HFF-Myc (cell line): ENCODE data around the gene SMOC2.

Source experiments
- DNase-seq: peaks from one replicate; pipeline ENCODE4 v3.0.0-alpha.2; 2011; ENCODE audit warnings: low read depth; ENCODE audit errors: extremely low read depth
- H3K4me3 ChIP-seq: replicated peaks from 2 replicates; pipeline ENCODE4 v1.5.1; 2011; ENCODE audit warnings: low read depth, mild to moderate bottlenecking, control low read depth, low read length
- TF ChIP-seq, protein P1 (sequence below): IDR thresholded peaks from 2 replicates; pipeline ENCODE4 v1.5.1; 2012; ENCODE audit warnings: mild to moderate bottlenecking, low read depth, low read length, control low read depth; ENCODE audit errors: missing control alignments

Gene SMOC2

DNA sequence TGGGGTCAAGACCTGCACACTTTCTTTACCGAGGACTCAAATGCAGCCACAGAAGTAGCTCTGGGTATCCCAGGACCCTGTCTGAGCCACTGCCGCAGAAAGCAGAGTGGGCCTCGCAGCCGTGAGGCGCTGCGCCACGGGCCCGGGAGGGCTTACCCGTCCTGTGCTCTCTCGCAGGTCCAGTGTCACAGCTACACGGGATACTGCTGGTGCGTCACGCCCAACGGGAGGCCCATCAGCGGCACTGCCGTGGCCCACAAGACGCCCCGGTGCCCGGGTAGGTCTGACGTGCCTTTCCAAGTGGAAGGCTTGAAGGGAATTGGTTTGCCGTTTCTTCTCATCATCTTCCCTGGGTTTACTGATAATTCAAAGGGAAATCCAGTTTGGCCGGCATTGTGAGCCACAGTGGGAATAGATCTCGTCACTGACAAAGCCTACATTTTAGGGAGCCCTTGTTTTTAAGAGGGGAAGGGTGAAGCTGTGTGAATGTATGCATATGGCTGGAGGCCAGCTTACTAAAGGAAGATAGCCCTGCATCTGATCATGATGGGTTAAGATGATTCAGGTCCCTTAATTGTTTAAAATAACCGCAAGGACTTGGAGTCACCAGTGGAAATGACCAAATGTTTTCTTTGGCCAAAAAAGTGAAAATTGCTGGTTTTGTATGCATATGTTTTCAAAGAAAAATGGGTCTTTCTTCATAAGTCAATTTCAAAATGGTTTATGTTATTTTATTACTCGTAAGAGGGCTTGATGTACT is 86.6 kb downstream of the SMOC2 start:
- H3K4me3 ChIP-seq = no peak overlapping the region
- TF ChIP-seq, protein P1, sequence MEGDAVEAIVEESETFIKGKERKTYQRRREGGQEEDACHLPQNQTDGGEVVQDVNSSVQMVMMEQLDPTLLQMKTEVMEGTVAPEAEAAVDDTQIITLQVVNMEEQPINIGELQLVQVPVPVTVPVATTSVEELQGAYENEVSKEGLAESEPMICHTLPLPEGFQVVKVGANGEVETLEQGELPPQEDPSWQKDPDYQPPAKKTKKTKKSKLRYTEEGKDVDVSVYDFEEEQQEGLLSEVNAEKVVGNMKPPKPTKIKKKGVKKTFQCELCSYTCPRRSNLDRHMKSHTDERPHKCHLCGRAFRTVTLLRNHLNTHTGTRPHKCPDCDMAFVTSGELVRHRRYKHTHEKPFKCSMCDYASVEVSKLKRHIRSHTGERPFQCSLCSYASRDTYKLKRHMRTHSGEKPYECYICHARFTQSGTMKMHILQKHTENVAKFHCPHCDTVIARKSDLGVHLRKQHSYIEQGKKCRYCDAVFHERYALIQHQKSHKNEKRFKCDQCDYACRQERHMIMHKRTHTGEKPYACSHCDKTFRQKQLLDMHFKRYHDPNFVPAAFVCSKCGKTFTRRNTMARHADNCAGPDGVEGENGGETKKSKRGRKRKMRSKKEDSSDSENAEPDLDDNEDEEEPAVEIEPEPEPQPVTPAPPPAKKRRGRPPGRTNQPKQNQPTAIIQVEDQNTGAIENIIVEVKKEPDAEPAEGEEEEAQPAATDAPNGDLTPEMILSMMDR = no peak
- no peak for DNase-seq

DNA sequence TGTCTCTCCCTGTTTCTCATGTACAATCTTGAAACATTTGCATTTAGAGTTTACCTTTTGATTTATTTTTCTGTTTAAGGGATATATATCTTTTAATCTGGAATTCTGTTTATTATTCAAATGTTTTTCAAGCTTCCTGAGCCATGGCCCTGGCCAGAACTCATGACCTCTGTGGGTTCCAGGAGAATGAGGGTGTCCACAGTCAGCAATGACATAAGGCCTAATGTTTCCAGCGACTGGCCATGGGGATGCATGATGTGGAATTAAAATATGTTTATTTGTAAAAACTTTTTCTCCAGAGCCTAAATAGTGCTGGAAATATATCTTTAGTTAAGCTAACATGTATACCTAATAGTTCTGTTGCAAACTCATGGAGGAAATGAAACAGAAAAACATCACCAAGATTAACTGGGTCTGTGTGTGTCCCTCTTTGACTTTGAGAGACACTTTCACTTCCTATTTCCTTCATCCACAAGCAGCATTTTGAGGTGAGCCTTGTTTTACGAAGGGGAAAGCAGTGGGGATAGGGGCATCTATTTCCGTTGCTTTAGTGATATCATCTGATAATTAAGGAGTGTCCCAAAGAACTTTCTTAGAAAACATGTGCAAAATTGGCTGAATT is 87.6 kb downstream of the SMOC2 start:
- TF ChIP-seq, protein P1 = no peak
- no peak overlapping the region for H3K4me3 ChIP-seq
- DNase-seq = no peak

DNA sequence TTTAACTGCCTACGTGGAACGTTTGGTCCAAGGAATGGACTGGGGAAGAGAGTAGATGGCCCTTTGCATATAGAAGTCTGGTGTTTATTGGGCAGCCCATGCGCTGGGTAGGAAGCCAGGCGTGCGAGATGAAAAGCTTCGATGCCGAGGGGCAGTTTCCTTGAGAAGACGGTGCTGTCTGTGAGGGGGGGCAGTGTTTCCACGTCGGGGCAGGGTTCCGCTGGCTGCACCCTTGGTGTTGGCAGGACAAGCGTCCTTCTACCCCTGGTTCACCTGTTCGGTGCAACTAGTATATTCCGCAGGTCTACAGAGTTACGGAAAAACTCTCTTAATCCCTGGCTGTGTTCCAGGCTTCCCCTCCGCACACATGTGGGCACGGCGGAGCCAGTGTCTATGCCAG is 88.2 kb downstream of the SMOC2 start:
- H3K4me3 ChIP-seq = no peak overlapping the region
- no peak for DNase-seq
- TF ChIP-seq, protein P1 = no peak

DNA sequence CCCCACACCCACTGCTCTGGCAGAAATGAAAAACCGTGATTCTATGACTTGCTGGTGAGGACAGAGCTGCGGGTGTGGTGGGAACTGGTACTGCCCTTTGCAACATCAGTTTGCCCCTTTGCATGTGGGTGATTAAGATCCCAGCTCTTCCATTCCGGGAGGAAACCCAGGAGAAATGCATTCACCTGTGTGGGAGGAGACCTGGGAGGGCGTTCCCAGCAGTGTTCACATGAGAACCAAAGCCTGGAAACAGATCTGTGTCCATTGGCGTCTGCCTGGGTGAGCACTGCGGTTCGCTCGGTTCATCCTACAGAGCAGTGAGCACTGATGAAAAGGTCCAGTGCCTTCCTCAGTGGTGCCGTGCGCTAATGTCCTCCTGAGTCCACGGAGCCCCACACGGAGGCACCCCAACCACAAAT is 89.7 kb downstream of the SMOC2 start:
- TF ChIP-seq, protein P1 = no peak
- DNase-seq = no peak
- no peak overlapping the region for H3K4me3 ChIP-seq

DNA sequence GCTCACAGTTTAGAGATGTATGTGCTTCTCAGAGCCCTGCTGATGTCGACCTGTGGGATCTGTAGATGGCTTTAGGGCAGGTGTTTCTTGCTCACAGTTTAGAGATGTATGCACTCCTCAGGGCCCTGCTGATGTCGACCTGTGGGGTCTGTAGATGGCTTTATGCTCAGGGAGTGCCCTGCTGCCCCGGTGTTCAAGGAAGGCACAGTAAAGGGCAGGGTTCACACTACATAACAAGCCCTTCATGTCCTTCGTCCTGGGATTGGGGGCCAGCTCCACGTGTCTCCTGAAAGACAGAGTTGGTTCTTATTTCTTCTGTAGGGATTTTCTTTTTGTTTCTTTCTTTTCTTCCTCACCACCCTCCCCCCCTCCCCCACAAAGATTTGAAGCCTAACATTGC is 91.1 kb downstream of the SMOC2 start:
- H3K4me3 ChIP-seq = no peak overlapping the region
- no peak for DNase-seq
- TF ChIP-seq, protein P1 = no peak

DNA sequence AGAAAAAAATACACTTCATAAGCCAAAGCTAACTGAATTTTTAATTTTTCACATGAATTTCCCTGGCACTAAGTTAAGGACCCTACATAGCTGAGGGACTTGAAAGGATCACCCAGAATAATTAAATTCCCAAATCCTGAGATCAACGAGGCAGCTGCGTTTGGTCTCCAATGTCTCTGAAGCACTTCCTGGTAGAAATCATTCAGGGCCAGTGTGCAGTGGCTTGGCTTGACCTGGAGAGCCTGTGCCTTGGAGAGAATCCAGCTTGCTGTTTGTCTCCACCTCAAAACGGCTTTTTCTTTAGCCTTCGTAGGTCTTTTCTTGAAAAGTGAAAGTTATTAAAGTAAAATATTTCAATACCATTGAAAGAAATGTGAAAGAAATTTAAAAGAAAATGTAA is 92.4 kb downstream of the SMOC2 start:
- TF ChIP-seq, protein P1 = no peak
- H3K4me3 ChIP-seq = no peak overlapping the region
- no peak for DNase-seq
